IPS DF 6.9 (cell line): ENCODE measurements around the gene STK33.

ENCODE experiments used
- DNase-seq: peaks from one replicate; pipeline ENCODE4 v3.0.0-alpha.2; 2013; ENCODE audit warnings: low read depth, low spot score
- H3K27ac ChIP-seq: one replicate; pipeline ENCODE4 v1.5.1; 2013; ENCODE audit warnings: low read length, control low read depth
- H3K27me3 ChIP-seq: 2 replicates; pipeline ENCODE4 v1.6.1; 2013; ENCODE audit warnings: mild to moderate bottlenecking, low read length; ENCODE audit not compliant: control insufficient read depth, insufficient read depth
- H3K36me3 ChIP-seq: 2 replicates; pipeline ENCODE4 v1.6.1; 2013; ENCODE audit warnings: low read length; ENCODE audit not compliant: control insufficient read depth, insufficient read depth
- H3K4me1 ChIP-seq: 2 replicates; pipeline ENCODE4 v1.6.1; 2013; ENCODE audit warnings: low read length; ENCODE audit not compliant: control insufficient read depth, insufficient read depth
- H3K4me3 ChIP-seq: 2 replicates; pipeline ENCODE4 v1.5.1; 2013; ENCODE audit warnings: mild to moderate bottlenecking, low read length
- H3K9me3 ChIP-seq: 2 replicates; pipeline ENCODE4 v1.6.1; 2013; ENCODE audit warnings: low read length, inconsistent platforms; ENCODE audit not compliant: control insufficient read depth, insufficient read depth
- WGBS: extraction: QIAGEN DNeasy Blood & Tissue Kit; methylation state at CpG from one replicate; pipeline ENCODE4 v1.1.7; 2013; ENCODE audit warnings: mixed read lengths, missing lambda C conversion rate; ENCODE audit not compliant: insufficient read length, insufficient coverage; 5-methylcytosine and 5-hydroxymethylcytosine counted together

STK33 gene

GRCh38 chr11:8603696-8604077 lies 9.7 kb upstream of the STK33 start:
- no peak overlapping the region for H3K27ac ChIP-seq

GRCh38 chr11:8601376-8602133 lies 7.5 kb upstream of the STK33 start:
- H3K27ac ChIP-seq, result no peak overlapping the region
- no peaks in the 10 kb centered on the region for H3K36me3 ChIP-seq
- WGBS, result no CpG with 5 or more reads among the region's 9 CpGs
- DNase-seq, result no peak
- no peaks in the 10 kb centered on the region for H3K9me3 ChIP-seq
- H3K4me1 ChIP-seq, result no peaks in the 10 kb centered on the region
- H3K27me3 ChIP-seq, result no peaks in the 10 kb centered on the region
- H3K4me3 ChIP-seq, result no peak overlapping the region

More at GRCh38 chr11:8603696-8604077, 9.7 kb upstream of the STK33 start:
- DNase-seq, result no peak
- Histone ChIP-seq H3K36me3 (no peaks in the 10 kb centered on the region), H3K4me1 (no peaks in the 10 kb centered on the region), H3K4me3 (no peak overlapping the region), H3K9me3 (no peaks in the 10 kb centered on the region), H3K27me3 (no peaks in the 10 kb centered on the region)
- no CpG with 5 or more reads among the region's 2 CpGs for WGBS

- H3K9me3 ChIP-seq, result no peaks in the 10 kb centered on the region
- no peaks in the 10 kb centered on the region for H3K4me1 ChIP-seq
- DNase-seq, result no peak
- H3K4me3 ChIP-seq, result no peak overlapping the region
- no peak overlapping the region for H3K27ac ChIP-seq
- no peaks in the 10 kb centered on the region for H3K36me3 ChIP-seq
- H3K27me3 ChIP-seq, result no peaks in the 10 kb centered on the region
- WGBS, result no CpG with 5 or more reads among the region's 1 CpG
These were observed 4.5 kb upstream of the STK33 start for GRCh38 chr11:8598506-8598905.

- Histone ChIP-seq H3K4me1 (no peaks in the 10 kb centered on the region), H3K4me3 (no peak overlapping the region), H3K9me3 (no peaks in the 10 kb centered on the region), H3K27ac (no peak overlapping the region), H3K36me3 (no peaks in the 10 kb centered on the region), H3K27me3 (no peaks in the 10 kb centered on the region)
- DNase-seq, result no peak
- no CpG with 5 or more reads among the region's 3 CpGs for WGBS
These were observed 3.2 kb upstream of the STK33 start for GRCh38 chr11:8597182-8597581.

- Histone ChIP-seq H3K4me1 (no peaks in the 10 kb centered on the region), H3K9me3 (no peaks in the 10 kb centered on the region), H3K27ac (no peak overlapping the region), H3K4me3 (no peak overlapping the region), H3K36me3 (no peaks in the 10 kb centered on the region), H3K27me3 (no peaks in the 10 kb centered on the region)
- no peak for DNase-seq
These were observed 2.5 kb upstream of the STK33 start for GRCh38 chr11:8596504-8597046.

GRCh38 chr11:8593455-8593854 lies 573 bp downstream of the STK33 start:
- Histone ChIP-seq H3K4me3 (peak overlapping the region; percentile 79; the same call in 1 of the 2 replicates), H3K27ac (no peak overlapping the region), H3K36me3 (no peaks in the 10 kb centered on the region), H3K9me3 (no peaks in the 10 kb centered on the region), H3K4me1 (no peaks in the 10 kb centered on the region), H3K27me3 (no peaks in the 10 kb centered on the region)
- DNase-seq, result no peak
- no CpG with 5 or more reads among the region's 7 CpGs for WGBS

GRCh38 chr11:8587915-8588314 lies 6.1 kb downstream of the STK33 start:
- Histone ChIP-seq H3K4me3 (no peak overlapping the region), H3K27me3 (no peaks in the 10 kb centered on the region), H3K9me3 (no peaks in the 10 kb centered on the region), H3K4me1 (no peaks in the 10 kb centered on the region), H3K36me3 (no peaks in the 10 kb centered on the region), H3K27ac (no peak overlapping the region)
- DNase-seq, result no peak

- no peaks in the 10 kb centered on the region for H3K36me3 ChIP-seq
- no peaks in the 10 kb centered on the region for H3K4me1 ChIP-seq
- H3K27me3 ChIP-seq, result no peaks in the 10 kb centered on the region
- DNase-seq, result no peak
- no CpG with 5 or more reads among the region's 2 CpGs for WGBS
- no peak overlapping the region for H3K27ac ChIP-seq
- H3K9me3 ChIP-seq, result no peaks in the 10 kb centered on the region
- H3K4me3 ChIP-seq, result no peak overlapping the region
These were observed 7.2 kb downstream of the STK33 start for GRCh38 chr11:8586805-8587204.

GRCh38 chr11:8586184-8586583 lies 7.8 kb downstream of the STK33 start:
- no peaks in the 10 kb centered on the region for H3K36me3 ChIP-seq
- H3K27me3 ChIP-seq, result no peaks in the 10 kb centered on the region
- H3K9me3 ChIP-seq, result no peaks in the 10 kb centered on the region
- H3K4me3 ChIP-seq, result no peak overlapping the region
- DNase-seq, result no peak
- H3K27ac ChIP-seq, result no peak overlapping the region
- WGBS, result no CpG with 5 or more reads among the region's 1 CpG
- H3K4me1 ChIP-seq, result no peaks in the 10 kb centered on the region

- no peak for DNase-seq
- no peaks in the 10 kb centered on the region for H3K4me1 ChIP-seq
- no peak overlapping the region for H3K27ac ChIP-seq
- no peaks in the 10 kb centered on the region for H3K36me3 ChIP-seq
- no CpG with 5 or more reads among the region's 2 CpGs for WGBS
- no peaks in the 10 kb centered on the region for H3K9me3 ChIP-seq
- H3K27me3 ChIP-seq, result no peaks in the 10 kb centered on the region
- H3K4me3 ChIP-seq, result no peak overlapping the region
These were observed 9.5 kb downstream of the STK33 start for GRCh38 chr11:8584511-8584910.

GRCh38 chr11:8584082-8584481 lies 9.9 kb downstream of the STK33 start:
- H3K4me3 ChIP-seq, result no peak overlapping the region
- WGBS, result no CpG with 5 or more reads among the region's 1 CpG
- no peak for DNase-seq
- no peaks in the 10 kb centered on the region for H3K36me3 ChIP-seq
- H3K9me3 ChIP-seq, result no peaks in the 10 kb centered on the region
- no peaks in the 10 kb centered on the region for H3K4me1 ChIP-seq
- H3K27me3 ChIP-seq, result no peaks in the 10 kb centered on the region
- no peak overlapping the region for H3K27ac ChIP-seq
